IMR-90 (cell line): ENCODE results near the gene S1PR2. TPM values are rescaled to one million over a fixed set of nuclear protein-coding genes. Genes with fewer than 3 reads are reported as not detected.

Experiments
- ATAC-seq: fragments of 200-7000 bp; cut with Tn5 transposase; 2 replicates; pipeline ENCODE4 v1.9.1; 2020; ENCODE audit warnings: low read depth, mild to moderate bottlenecking, moderate library complexity
- BruUV-seq: library from RNA; stranded (reverse); fragments of 400-500 nt; replicated peaks from 2 replicates; lab custom pipeline; 2021; lab: Mats Ljungman, UMichigan
- CTCF ChIA-PET: fragments of 300-600 bp; formaldehyde crosslinking; extraction: SDS; loops from one replicate; lab custom pipeline; 2021; ENCODE audit warnings: antibody characterized with exemption; lab: Yijun Ruan, JAX
- POLR2A ChIA-PET: fragments of 300-600 bp; sonication (Branson Sonifier 250); formaldehyde crosslinking; loops from one replicate; lab custom pipeline; 2022; ENCODE audit warnings: antibody characterized with exemption; ENCODE audit not compliant: unreplicated experiment; lab: Charles Lee
- DNase-seq: peaks from one replicate; pipeline ENCODE4 v3.0.0; 2013
- H2AFZ ChIP-seq: replicated peaks from 2 replicates; pipeline ENCODE3; 2013; ENCODE audit warnings: low read length, mild to moderate bottlenecking; ENCODE audit not compliant: poor library complexity
- H2AK5ac ChIP-seq: 2 replicates; pipeline ENCODE4 v1.6.1; 2013; ENCODE audit warnings: low read depth, low read length, inconsistent platforms
- H2AK9ac ChIP-seq: replicated peaks from 2 replicates; pipeline ENCODE3; 2013; ENCODE audit warnings: mild to moderate bottlenecking, low read depth, low read length, moderate library complexity; ENCODE audit not compliant: poor library complexity
- H2BK120ac ChIP-seq: 2 replicates; pipeline ENCODE4 v1.6.1; 2013; ENCODE audit warnings: low read depth, low read length, inconsistent platforms
- H2BK15ac ChIP-seq: 3 replicates; pipeline ENCODE4 v1.6.1; 2013; ENCODE audit warnings: low read depth, low read length, inconsistent platforms
- H2BK20ac ChIP-seq: 2 replicates; pipeline ENCODE4 v1.6.1; 2013; ENCODE audit warnings: low read depth, mild to moderate bottlenecking, inconsistent platforms, low read length, moderate library complexity
- H2BK5ac ChIP-seq: 2 replicates; pipeline ENCODE4 v1.6.1; 2013; ENCODE audit warnings: mild to moderate bottlenecking, low read depth, low read length, inconsistent platforms; ENCODE audit not compliant: poor library complexity, severe bottlenecking
- H3K14ac ChIP-seq: replicated peaks from 2 replicates; pipeline ENCODE4 v1.6.1; 2013; ENCODE audit warnings: low read depth, low read length, inconsistent platforms
- H3K18ac ChIP-seq: 2 replicates; pipeline ENCODE4 v1.6.1; 2013; ENCODE audit warnings: low read depth, low read length, control low read depth
- H3K23ac ChIP-seq: 2 replicates; pipeline ENCODE4 v1.6.1; 2013; ENCODE audit warnings: low read depth, low read length, inconsistent platforms
- H3K27ac ChIP-seq: 2 replicates; pipeline ENCODE4 v1.5.1; 2013; ENCODE audit warnings: mild to moderate bottlenecking, control low read depth, low read length; ENCODE audit not compliant: insufficient read depth
- H3K27me3 ChIP-seq: 2 replicates; pipeline ENCODE4 v1.6.1; 2013; ENCODE audit warnings: low read length; ENCODE audit not compliant: control insufficient read depth, insufficient read depth
- H3K36me3 ChIP-seq: 2 replicates; pipeline ENCODE4 v1.6.1; 2013; ENCODE audit warnings: low read length, mixed read lengths; ENCODE audit not compliant: control insufficient read depth, insufficient read depth
- H3K4ac ChIP-seq: 2 replicates; pipeline ENCODE4 v1.6.1; 2013; ENCODE audit warnings: low read depth, low read length, inconsistent platforms
- H3K4me1 ChIP-seq: 2 replicates; pipeline ENCODE4 v1.6.1; 2013; ENCODE audit warnings: low read length, mixed read lengths; ENCODE audit not compliant: control insufficient read depth, insufficient read depth
- H3K4me2 ChIP-seq: 2 replicates; pipeline ENCODE4 v1.6.1; 2013; ENCODE audit warnings: low read depth, mild to moderate bottlenecking, control low read depth, low read length, moderate library complexity
- H3K4me3 ChIP-seq: 2 replicates; pipeline ENCODE4 v1.5.1; 2013; ENCODE audit warnings: low read depth, mild to moderate bottlenecking, control low read depth, low read length, moderate library complexity; ENCODE audit not compliant: insufficient read depth
- H3K56ac ChIP-seq: 2 replicates; pipeline ENCODE4 v1.6.1; 2013; ENCODE audit warnings: low read length, inconsistent platforms; ENCODE audit not compliant: insufficient read depth; ENCODE audit errors: extremely low read depth
- H3K79me1 ChIP-seq, 2 experiments: 2 replicates each; pipeline ENCODE4 v1.6.1; 2013; ENCODE audit warnings: low read length in 2 of 2, inconsistent platforms in 1 of 2, low read depth in 1 of 2
- H3K9ac ChIP-seq: 2 replicates; pipeline ENCODE4 v1.6.1; 2013; ENCODE audit warnings: low read depth, low read length, control low read depth
- H3K9me1 ChIP-seq: 2 replicates; pipeline ENCODE4 v1.6.1; 2013; ENCODE audit warnings: low read length, inconsistent platforms; ENCODE audit not compliant: insufficient read depth
- H3K9me3 ChIP-seq: 2 replicates; pipeline ENCODE4 v1.6.1; 2013; ENCODE audit warnings: low read length; ENCODE audit not compliant: control insufficient read depth, insufficient read depth
- H4K20me1 ChIP-seq: 2 replicates; pipeline ENCODE4 v1.6.1; 2013; ENCODE audit warnings: low read length, inconsistent platforms; ENCODE audit not compliant: insufficient read depth
- H4K5ac ChIP-seq: 2 replicates; pipeline ENCODE4 v1.6.1; 2013; ENCODE audit warnings: mild to moderate bottlenecking, low read depth, low read length, control low read depth
- H4K8ac ChIP-seq, 2 experiments: 2 replicates each; pipeline ENCODE4 v1.6.1; 2013; ENCODE audit warnings: low read depth in 2 of 2, low read length in 2 of 2, control low read depth in 1 of 2, inconsistent platforms in 1 of 2
- H4K91ac ChIP-seq: 2 replicates; pipeline ENCODE4 v1.6.1; 2013; ENCODE audit warnings: low read depth, low read length, inconsistent platforms; ENCODE audit not compliant: insufficient read depth
- CEBPB ChIP-seq: IDR thresholded peaks from 2 replicates; pipeline ENCODE4 v1.6.1; 2012; ENCODE audit warnings: low read depth, low read length, improper control_type of control experiment
- FOS ChIP-seq: fragments of 150-350 bp; IDR thresholded peaks from 2 replicates; pipeline ENCODE4 v1.6.1; 2016; ENCODE audit warnings: low read depth, low read length
- MXI1 ChIP-seq: IDR thresholded peaks from 2 replicates; pipeline ENCODE4 v1.6.1; 2012; ENCODE audit warnings: low read depth, mild to moderate bottlenecking, low read length, moderate library complexity, borderline replicate concordance
- RCOR1 ChIP-seq: IDR thresholded peaks from 2 replicates; pipeline ENCODE4 v1.6.1; 2012; ENCODE audit warnings: mild to moderate bottlenecking, low read length, improper control_type of control experiment; ENCODE audit not compliant: insufficient replicate concordance
- RFX5 ChIP-seq: IDR thresholded peaks from 2 replicates; pipeline ENCODE4 v1.8.0; 2012; ENCODE audit warnings: low read depth, mild to moderate bottlenecking, low read length, moderate library complexity
- WGBS, 2 experiments: methylation state at CpG; one replicate each; pipeline versions ENCODE4 v1.1.5 to v1.1.7; 2013; ENCODE audit warnings: missing lambda C conversion rate in 2 of 2; ENCODE audit not compliant: insufficient read length in 1 of 2; ENCODE audit errors: extremely low coverage in 2 of 2; 5-methylcytosine and 5-hydroxymethylcytosine counted together
- dilution Hi-C: fragments of 300-500 bp; cut with HindIII; formaldehyde crosslinking; loops from one replicate; pipeline ENCODE4 v1.14.3; 2018; ENCODE audit warnings: low sequenced_read_pairs; ENCODE audit not compliant: unreplicated experiment
- in situ Hi-C: fragments of 300-500 bp; cut with MboI; formaldehyde crosslinking; loops from 3 replicates; pipeline ENCODE4 v1.14.3; 2019; ENCODE audit warnings: low sequenced_read_pairs, inconsistent platforms, mixed read lengths
- intact Hi-C: fragments of 100-400 bp; cut with micrococcal nuclease; formaldehyde crosslinking; loops from 2 replicates; pipeline ENCODE4 v1.10.0; 2022
- microRNA-seq, 2 experiments: library from miRNA; stranded (forward) in 1 of 2; unstranded in 1 of 2; fragments of 10-50 nt in 1 of 2; fragments of <30 nt in 1 of 2; gene quantifications in 1 of 2; microRNA quantifications in 1 of 2; one replicate each; pipeline versions ENCODE3 to v1.1.0; 2013 to 2020; ENCODE audit not compliant: insufficient read depth in 1 of 2, insufficient read length in 1 of 2, unreplicated experiment in 1 of 2
- polyA plus RNA-seq, 3 experiments: library from polyadenylated mRNA; depleted of rRNA; stranded (reverse); fragments of >200 nt; gene quantifications; 2 replicates each; pipeline ENCODE4 v1.2.3, GENCODE V29; 2012; ENCODE audit warnings: low replicate concordance in 1 of 3
- small RNA-seq, 5 experiments: library from RNA; depleted of rRNA; stranded (forward); fragments of <200 nt; gene quantifications; one replicate each; pipeline ENCODE3, GENCODE V24; 2012
- total RNA-seq: library from RNA; depleted of rRNA; stranded (reverse); fragments of >200 nt; gene quantifications from 2 replicates; pipeline ENCODE4 v1.2.3, GENCODE V29; 2012; rRNA removed

Gene S1PR2
- total and polyA plus RNA-seq, 2 of the 4 experiments (the other 2 are of a cell fraction), result 14.0 to 15.0 TPM

DNA sequence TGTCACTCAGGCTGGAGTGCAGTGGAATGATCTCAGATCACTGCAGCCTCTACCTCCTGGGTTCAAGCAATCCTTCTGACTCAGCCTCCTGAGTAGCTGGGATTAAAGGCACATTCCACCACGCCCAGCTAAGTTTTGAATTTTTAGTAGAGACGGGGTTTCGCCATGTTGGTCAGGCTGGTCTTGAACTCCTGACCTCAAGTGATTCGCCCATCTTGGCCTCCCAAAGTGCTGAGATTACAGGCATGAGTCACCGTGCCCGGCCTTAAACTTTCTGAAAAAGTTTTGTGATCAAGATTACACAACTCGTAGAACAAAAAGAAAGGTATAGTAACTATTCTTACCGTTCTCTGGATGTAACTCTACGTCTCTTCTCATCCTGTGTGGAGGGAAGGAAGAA, 57.6 kb downstream of the S1PR2 start:
- BruUV-seq, result no TSS peak
- no peak overlapping the region for H3K14ac ChIP-seq
- POLR2A ChIA-PET, result no interaction called here
- H2BK5ac ChIP-seq, result peak overlapping the region; percentile 13
- WGBS, 2 experiments, result 20% methylated on average over 5 of the region's 9 CpGs; no CpG with 5 or more reads in 1 of the 2 experiments
- no peaks in the 10 kb centered on the region for H3K27me3 ChIP-seq
- peak overlapping the region in 1 of 2 experiments; percentile 22; a peak in 1 of 4 replicates for H4K8ac ChIP-seq
- no peak overlapping the region for H2AK9ac ChIP-seq
- peaks cover 9% of the 10 kb centered on the region; the same call in 1 of the 2 replicates for H4K20me1 ChIP-seq
- H3K18ac ChIP-seq, result no peak overlapping the region
- H3K56ac ChIP-seq, result no peak overlapping the region
- DNase-seq (peak; percentile 50), ATAC-seq (peak; percentile 61)
- in situ Hi-C loops, result no loop called here
- H3K4me3 ChIP-seq, result no peak overlapping the region
- no peak overlapping the region for H2AFZ ChIP-seq
- peak overlapping the region; percentile 60; the same call in 1 of the 2 replicates for H3K4ac ChIP-seq
- no peak overlapping the region for H2BK120ac ChIP-seq
- H4K5ac ChIP-seq, result no peak overlapping the region
- no peak overlapping the region for H3K4me2 ChIP-seq
- H3K79me1 ChIP-seq, result peaks cover 22 to 44% of the 10 kb centered on the region in 2 experiments
- no peak overlapping the region for H3K9ac ChIP-seq
- intact Hi-C loops, result loop anchor here (5.0 kb wide), 1 partner anchor 79 kb away; the partner anchor contains the start of gene MRPL4
- H3K36me3 ChIP-seq, result peaks cover 34% of the 10 kb centered on the region
- no peak overlapping the region for H2AK5ac ChIP-seq
- H3K23ac ChIP-seq, result no peak overlapping the region
- no peaks in the 10 kb centered on the region for H3K4me1 ChIP-seq
- H2BK15ac ChIP-seq, result no peak overlapping the region
- TF ChIP-seq MXI1 (no peak), RFX5 (no peak), CEBPB (peak; percentile 73), RCOR1 (peak; percentile 27), FOS (peak; percentile 48; the same call in 1 of the 2 replicates)
- H3K9me3 ChIP-seq, result no peaks in the 10 kb centered on the region
- dilution Hi-C loops, result no loop called here
- no peaks in the 10 kb centered on the region for H3K9me1 ChIP-seq
- no peak overlapping the region for H4K91ac ChIP-seq
- 0 out of 2 replicates have a peak overlapping the region, but pooled peaks have one; percentile 37 for H3K27ac ChIP-seq
- no peak overlapping the region for H2BK20ac ChIP-seq
- CTCF ChIA-PET, result interaction anchor here (1.7 kb wide), 1 partner anchor 77 kb away, joined by 6 read pairs; no protein-coding TSS in a partner anchor

Small RNAs within 50 kb of the gene (microRNA-seq; reads per million reads assigned to microRNA genes)
- 0 reads per million in 2 experiments for gene MIR4322

Small RNAs within 50 kb of the gene (small RNA-seq; reads per million reads assigned to genes)
- 0 reads per million in 5 experiments for gene MIR4322

Other genes starting within 250 kb of the S1PR2 start
- 0.54 and 0.56 TPM in 2 replicates for gene COL5A3, start 220.8 kb downstream of the S1PR2 start, total RNA-seq
- 1.5 TPM in 2 replicates for gene COL5A3, start 220.8 kb downstream of the S1PR2 start, polyA plus RNA-seq (2012; rRNA removed)
- gene RDH8, start 217.8 kb downstream of the S1PR2 start, total RNA-seq, result 0.18 TPM in 1 of 2 replicates, not detected in the other
- gene RDH8, start 217.8 kb downstream of the S1PR2 start, polyA plus RNA-seq (2012; rRNA removed), result not detected in 2 replicates
- 9.0 and 10.0 TPM in 2 replicates for gene SHFL, start 145.0 kb downstream of the S1PR2 start, total RNA-seq
- 32.1 and 34.3 TPM in 2 replicates for gene SHFL, start 145.0 kb downstream of the S1PR2 start, polyA plus RNA-seq (2012; rRNA removed)
- gene ANGPTL6, start 128.7 kb downstream of the S1PR2 start, total RNA-seq, result not detected in 2 replicates
- gene ANGPTL6, start 128.7 kb downstream of the S1PR2 start, polyA plus RNA-seq (2012; rRNA removed), result 0.17 and 0.21 TPM in 2 replicates
- 24.0 and 30.3 TPM in 2 replicates for gene PPAN, start 125.0 kb downstream of the S1PR2 start, total RNA-seq
- 38.2 and 41.6 TPM in 2 replicates for gene PPAN, start 125.0 kb downstream of the S1PR2 start, polyA plus RNA-seq (2012; rRNA removed)
- 0.54 and 0.56 TPM in 2 replicates for gene P2RY11, start 119.6 kb downstream of the S1PR2 start, total RNA-seq
- gene P2RY11, start 119.6 kb downstream of the S1PR2 start, polyA plus RNA-seq (2012; rRNA removed), result 4.5 and 6.6 TPM in 2 replicates
- gene EIF3G, start 111.4 kb downstream of the S1PR2 start, total RNA-seq, result 209 and 278 TPM in 2 replicates
- 235 and 243 TPM in 2 replicates for gene EIF3G, start 111.4 kb downstream of the S1PR2 start, polyA plus RNA-seq (2012; rRNA removed)
- 26.2 and 40.3 TPM in 2 replicates for gene DNMT1, start 36.4 kb downstream of the S1PR2 start, total RNA-seq
- 83.6 and 88.1 TPM in 2 replicates for gene DNMT1, start 36.4 kb downstream of the S1PR2 start, polyA plus RNA-seq (2012; rRNA removed)
- gene MRPL4, start 20.9 kb upstream of the S1PR2 start, total RNA-seq, result 32.8 and 36.4 TPM in 2 replicates
- 108 and 123 TPM in 2 replicates for gene MRPL4, start 20.9 kb upstream of the S1PR2 start, polyA plus RNA-seq (2012; rRNA removed)
- gene ICAM1, start 39.8 kb upstream of the S1PR2 start, total RNA-seq, result 6.9 and 10.6 TPM in 2 replicates
- gene ICAM1, start 39.8 kb upstream of the S1PR2 start, polyA plus RNA-seq (2012; rRNA removed), result 18.3 and 19.1 TPM in 2 replicates
- 2.3 and 2.5 TPM in 2 replicates for gene ICAM4, start 55.6 kb upstream of the S1PR2 start, total RNA-seq
- 4.0 TPM in 2 replicates for gene ICAM4, start 55.6 kb upstream of the S1PR2 start, polyA plus RNA-seq (2012; rRNA removed)
- 2.5 and 3.0 TPM in 2 replicates for gene ICAM5, start 58.6 kb upstream of the S1PR2 start, total RNA-seq
- gene ICAM5, start 58.6 kb upstream of the S1PR2 start, polyA plus RNA-seq (2012; rRNA removed), result 23.9 and 26.5 TPM in 2 replicates
- 0.54 TPM in 1 of 2 replicates, not detected in the other for gene ZGLP1, start 78.5 kb upstream of the S1PR2 start, total RNA-seq
- gene ZGLP1, start 78.5 kb upstream of the S1PR2 start, polyA plus RNA-seq (2012; rRNA removed), result 3.1 and 4.1 TPM in 2 replicates
- 39.8 and 40.8 TPM in 2 replicates for gene FDX2, start 84.7 kb upstream of the S1PR2 start, total RNA-seq
- gene FDX2, start 84.7 kb upstream of the S1PR2 start, polyA plus RNA-seq (2012; rRNA removed), result 72.0 and 82.3 TPM in 2 replicates
- 2.5 and 2.7 TPM in 2 replicates for gene RAVER1, start 102.2 kb upstream of the S1PR2 start, total RNA-seq
- 15.1 and 18.1 TPM in 2 replicates for gene RAVER1, start 102.2 kb upstream of the S1PR2 start, polyA plus RNA-seq (2012; rRNA removed)
- gene ICAM3, start 108.3 kb upstream of the S1PR2 start, total RNA-seq, result 6.6 and 7.8 TPM in 2 replicates
- 11.7 and 14.8 TPM in 2 replicates for gene ICAM3, start 108.3 kb upstream of the S1PR2 start, polyA plus RNA-seq (2012; rRNA removed)
- 35.6 and 40.9 TPM in 2 replicates for gene TYK2, start 149.2 kb upstream of the S1PR2 start, total RNA-seq
- gene TYK2, start 149.2 kb upstream of the S1PR2 start, polyA plus RNA-seq (2012; rRNA removed), result 97.9 and 100 TPM in 2 replicates
- gene CDC37, start 172.2 kb upstream of the S1PR2 start, total RNA-seq, result 209 and 248 TPM in 2 replicates
- 629 and 650 TPM in 2 replicates for gene CDC37, start 172.2 kb upstream of the S1PR2 start, polyA plus RNA-seq (2012; rRNA removed)
- gene PDE4A, start 189.2 kb upstream of the S1PR2 start, total RNA-seq, result 1.7 and 1.8 TPM in 2 replicates
- gene PDE4A, start 189.2 kb upstream of the S1PR2 start, polyA plus RNA-seq (2012; rRNA removed), result 5.9 and 7.0 TPM in 2 replicates